ENCODE data around the gene IGF1R.

The IGF1R gene

DNA sequence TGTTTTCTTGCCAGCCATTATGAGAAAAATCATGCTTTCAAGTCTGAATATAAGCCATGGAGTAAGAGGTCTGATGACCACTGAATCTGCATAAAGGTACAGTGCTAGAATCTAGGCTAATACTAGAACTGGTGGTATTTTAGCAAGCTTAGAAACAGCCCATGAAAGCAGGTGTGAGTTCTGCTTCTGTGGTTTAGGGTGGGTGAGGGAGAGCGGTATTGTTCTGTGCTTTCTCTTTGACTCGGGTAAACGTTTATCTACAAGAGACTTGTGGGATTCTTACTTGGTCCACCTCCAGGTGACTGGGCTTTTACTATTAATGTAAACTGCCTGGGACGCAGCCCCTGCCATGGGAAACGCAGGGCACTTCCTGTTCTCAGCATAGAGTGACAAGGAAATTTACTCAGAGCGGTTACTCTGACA is 304.1 kb downstream of the IGF1R start:
- H3K9me3 ChIP-seq (ENCODE audit: low read length), result no peaks in the 10 kb centered on the region
- H3K27me3 ChIP-seq (ENCODE audit: insufficient read depth, low read length), result no peaks in the 10 kb centered on the region
- H2AFZ ChIP-seq (ENCODE audit: low read depth, low read length), result no peak overlapping the region
- H3K36me3 ChIP-seq (ENCODE audit: insufficient read depth, low read length), result peaks cover 89% of the 10 kb centered on the region
- H3K4me1 ChIP-seq (ENCODE audit: insufficient read depth, low read length), result no peaks in the 10 kb centered on the region
- no peak overlapping the region for H3K4me3 ChIP-seq (ENCODE audit: low read length)

DNA sequence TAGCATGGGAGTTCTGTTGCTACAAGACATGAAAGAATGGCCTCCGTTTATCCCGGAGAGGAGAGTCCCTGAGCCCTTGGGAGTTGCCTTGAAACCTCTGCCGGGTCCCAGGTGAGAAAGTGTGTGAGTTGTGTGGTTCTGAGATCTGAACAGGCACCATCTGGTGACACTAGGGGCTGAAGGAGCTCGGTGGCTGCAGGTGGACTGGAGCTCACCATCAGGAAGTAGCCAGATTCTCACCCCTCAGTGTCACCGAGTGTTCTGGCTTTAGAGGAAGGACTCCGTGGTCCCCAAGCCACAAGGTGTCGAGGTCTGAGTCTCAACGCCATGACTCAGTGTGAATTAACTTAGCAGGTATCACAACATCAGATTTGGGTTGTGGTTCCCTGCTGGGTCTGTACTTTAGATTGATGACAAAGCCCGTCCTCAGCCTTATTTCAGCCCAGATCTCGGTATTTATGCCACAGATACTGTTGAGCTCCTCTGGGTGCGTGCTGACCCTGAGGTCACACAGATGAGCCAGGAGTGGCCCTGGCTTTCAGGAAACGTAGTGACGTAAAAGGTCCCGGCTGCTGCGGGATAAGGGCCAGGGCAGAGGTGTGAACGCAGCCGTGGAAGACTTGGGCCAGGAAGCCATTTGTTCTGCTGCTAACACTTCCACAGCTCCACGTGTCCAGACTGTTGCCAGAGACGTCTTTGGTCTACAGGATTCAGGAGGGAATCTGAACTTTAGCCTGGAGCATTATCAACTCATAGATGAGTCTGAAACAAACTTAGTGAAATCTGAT is 304.9 kb downstream of the IGF1R start:
- peaks cover 90% of the 10 kb centered on the region for H3K36me3 ChIP-seq (ENCODE audit: insufficient read depth, low read length)
- H3K4me1 ChIP-seq (ENCODE audit: insufficient read depth, low read length), result no peaks in the 10 kb centered on the region

DNA sequence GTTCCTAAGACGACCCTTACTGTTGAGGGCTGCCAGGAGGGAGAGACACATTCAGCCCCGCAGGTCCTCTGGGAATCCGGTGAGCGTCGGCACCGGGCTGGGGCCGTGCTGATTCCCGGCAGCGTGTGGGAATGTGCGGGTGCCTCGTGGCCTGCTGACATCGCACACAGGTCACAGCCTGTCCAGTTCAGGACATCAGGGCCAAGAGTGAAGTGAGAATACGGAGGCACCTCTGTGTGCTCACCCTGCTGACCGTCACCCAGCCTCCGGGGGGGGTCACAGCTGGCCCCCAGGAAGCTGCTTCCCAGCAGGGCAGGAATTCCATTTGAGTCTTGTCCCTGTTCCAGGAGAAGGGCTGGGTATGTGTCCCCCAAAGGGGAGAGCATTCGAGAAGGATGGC is 305.6 kb downstream of the IGF1R start:
- peaks cover 89% of the 10 kb centered on the region for H3K36me3 ChIP-seq (ENCODE audit: insufficient read depth, low read length)
- H3K9me3 ChIP-seq (ENCODE audit: low read length), result no peaks in the 10 kb centered on the region
- no peak overlapping the region for H2AFZ ChIP-seq (ENCODE audit: low read depth, low read length)
- H3K4me1 ChIP-seq (ENCODE audit: insufficient read depth, low read length), result no peaks in the 10 kb centered on the region
- no peak overlapping the region for H3K4me3 ChIP-seq (ENCODE audit: low read length)
- H3K27me3 ChIP-seq (ENCODE audit: insufficient read depth, low read length), result no peaks in the 10 kb centered on the region

More for the DNA sequence above, 304.9 kb downstream of the IGF1R start:
- no peaks in the 10 kb centered on the region for H3K9me3 ChIP-seq (ENCODE audit: low read length)
- no peak overlapping the region for H2AFZ ChIP-seq (ENCODE audit: low read depth, low read length)
- no peaks in the 10 kb centered on the region for H3K27me3 ChIP-seq (ENCODE audit: insufficient read depth, low read length)
- H3K4me3 ChIP-seq (ENCODE audit: low read length), result no peak overlapping the region

DNA sequence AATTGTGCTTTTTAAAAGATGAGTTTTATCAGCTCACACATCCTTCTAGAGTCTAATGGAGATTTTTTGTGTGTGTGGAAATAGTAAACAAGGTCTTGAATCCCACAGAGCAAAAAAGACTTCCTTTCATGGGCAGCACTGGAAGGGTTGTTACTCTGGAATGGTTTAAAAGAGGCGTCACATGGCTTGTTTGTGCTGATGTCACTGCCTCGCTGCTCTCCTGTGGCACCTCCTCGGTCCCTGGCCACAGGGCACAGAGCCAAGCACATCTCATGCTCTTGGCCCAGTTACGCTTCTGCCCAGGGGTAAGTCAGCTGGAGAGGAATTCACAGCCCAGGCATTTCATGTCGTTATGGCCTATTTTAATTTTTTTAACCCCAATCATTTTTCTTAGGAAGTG is 306.1 kb downstream of the IGF1R start:
- Histone ChIP-seq H2AFZ (ENCODE audit: low read depth, low read length) (no peak overlapping the region), H3K36me3 (ENCODE audit: insufficient read depth, low read length) (peaks cover 92% of the 10 kb centered on the region), H3K4me1 (ENCODE audit: insufficient read depth, low read length) (no peaks in the 10 kb centered on the region), H3K4me3 (ENCODE audit: low read length) (no peak overlapping the region), H3K9me3 (ENCODE audit: low read length) (peaks cover 3% of the 10 kb centered on the region), H3K27me3 (ENCODE audit: insufficient read depth, low read length) (no peaks in the 10 kb centered on the region)

DNA sequence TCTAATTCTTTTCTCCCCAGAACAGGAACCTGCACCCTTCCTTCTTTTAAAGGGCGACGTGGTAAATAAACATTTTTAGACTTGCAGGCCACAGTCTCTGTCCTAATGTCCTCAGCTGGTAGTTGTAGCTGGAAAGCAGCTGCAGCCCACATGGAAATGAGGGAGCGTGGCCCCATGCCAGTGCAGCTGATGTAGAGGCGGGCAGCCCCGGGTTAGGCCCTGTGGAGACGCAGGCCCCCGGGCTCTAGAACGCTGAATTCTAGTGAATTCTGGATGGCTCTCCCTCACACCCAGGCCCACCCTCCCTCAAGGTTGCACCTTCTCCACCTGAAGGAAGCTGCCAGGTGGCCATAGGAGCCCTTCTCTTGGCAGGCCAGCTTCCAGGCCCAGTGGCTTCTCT is 307.0 kb downstream of the IGF1R start:
- H3K36me3 ChIP-seq (ENCODE audit: insufficient read depth, low read length), result peaks cover 91% of the 10 kb centered on the region
- peaks cover 5% of the 10 kb centered on the region for H3K9me3 ChIP-seq (ENCODE audit: low read length)

DNA sequence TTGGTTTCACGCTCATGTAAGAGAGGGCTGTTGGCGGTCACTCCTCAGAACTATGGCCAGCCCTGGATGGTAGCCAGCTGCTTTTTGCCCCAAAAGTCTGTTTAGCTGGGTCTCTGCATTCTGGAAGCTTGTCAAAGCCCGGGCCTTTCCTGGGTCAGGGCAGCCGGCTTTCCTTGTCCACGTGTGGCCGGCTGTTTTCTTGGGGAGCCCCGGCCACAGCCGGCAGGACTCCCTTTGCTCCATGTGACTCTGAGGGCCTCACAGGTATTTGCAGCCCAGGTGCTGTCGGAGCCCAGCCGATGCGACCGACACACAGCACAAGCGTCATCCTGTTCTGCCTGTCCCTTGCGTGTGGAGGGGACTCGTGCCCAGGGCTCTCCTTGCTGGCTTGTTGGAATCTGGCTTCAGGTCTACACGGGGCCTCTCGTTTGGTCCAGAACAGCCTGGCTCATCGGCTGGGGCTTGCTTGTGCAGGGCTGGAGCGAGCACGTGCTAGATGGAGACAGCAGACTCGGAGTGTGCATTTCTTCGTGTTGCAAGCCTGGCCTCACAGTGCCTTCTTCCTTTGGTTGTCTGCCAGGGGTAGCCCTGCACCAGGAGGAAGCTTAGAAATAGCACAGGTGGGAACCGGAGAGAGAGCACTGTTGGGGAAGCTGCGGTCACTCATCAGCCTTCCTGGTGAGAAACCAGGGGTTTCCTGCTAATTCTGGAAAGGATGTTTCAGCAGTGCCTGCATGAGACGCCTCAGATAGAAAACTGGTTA is 307.8 kb downstream of the IGF1R start:
- Histone ChIP-seq H3K36me3 (ENCODE audit: insufficient read depth, low read length) (peaks cover 91% of the 10 kb centered on the region), H3K27me3 (ENCODE audit: insufficient read depth, low read length) (no peaks in the 10 kb centered on the region), H3K4me3 (ENCODE audit: low read length) (no peak overlapping the region), H3K4me1 (ENCODE audit: insufficient read depth, low read length) (no peaks in the 10 kb centered on the region), H3K9me3 (ENCODE audit: low read length) (peaks cover 12% of the 10 kb centered on the region), H2AFZ (ENCODE audit: low read depth, low read length) (no peak overlapping the region)

More for the DNA sequence above, 307.0 kb downstream of the IGF1R start:
- H3K4me3 ChIP-seq (ENCODE audit: low read length), result no peak overlapping the region
- no peaks in the 10 kb centered on the region for H3K27me3 ChIP-seq (ENCODE audit: insufficient read depth, low read length)
- H3K4me1 ChIP-seq (ENCODE audit: insufficient read depth, low read length), result no peaks in the 10 kb centered on the region
- no peak overlapping the region for H2AFZ ChIP-seq (ENCODE audit: low read depth, low read length)

DNA sequence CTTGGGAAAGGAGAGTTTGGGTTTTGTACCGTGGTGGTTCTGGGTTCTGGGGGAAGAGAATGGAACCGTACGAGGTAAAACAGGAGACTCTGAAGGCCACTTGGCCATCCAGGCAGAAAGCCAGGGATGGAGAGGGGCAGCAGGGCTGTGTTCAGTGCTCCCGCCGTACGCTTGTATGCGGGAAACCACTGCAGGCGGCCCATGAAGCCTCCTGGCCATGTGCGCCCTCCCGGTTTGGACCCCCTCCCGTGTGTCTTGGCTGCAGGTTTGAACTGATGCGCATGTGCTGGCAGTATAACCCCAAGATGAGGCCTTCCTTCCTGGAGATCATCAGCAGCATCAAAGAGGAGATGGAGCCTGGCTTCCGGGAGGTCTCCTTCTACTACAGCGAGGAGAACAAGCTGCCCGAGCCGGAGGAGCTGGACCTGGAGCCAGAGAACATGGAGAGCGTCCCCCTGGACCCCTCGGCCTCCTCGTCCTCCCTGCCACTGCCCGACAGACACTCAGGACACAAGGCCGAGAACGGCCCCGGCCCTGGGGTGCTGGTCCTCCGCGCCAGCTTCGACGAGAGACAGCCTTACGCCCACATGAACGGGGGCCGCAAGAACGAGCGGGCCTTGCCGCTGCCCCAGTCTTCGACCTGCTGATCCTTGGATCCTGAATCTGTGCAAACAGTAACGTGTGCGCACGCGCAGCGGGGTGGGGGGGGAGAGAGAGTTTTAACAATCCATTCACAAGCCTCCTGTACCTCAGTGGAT is 308.6 kb downstream of the IGF1R start:
- H2AFZ ChIP-seq (ENCODE audit: low read depth, low read length), result no peak overlapping the region
- no peaks in the 10 kb centered on the region for H3K27me3 ChIP-seq (ENCODE audit: insufficient read depth, low read length)
- no peak overlapping the region for H3K4me3 ChIP-seq (ENCODE audit: low read length)
- H3K4me1 ChIP-seq (ENCODE audit: insufficient read depth, low read length), result no peaks in the 10 kb centered on the region
- H3K9me3 ChIP-seq (ENCODE audit: low read length), result peaks cover 21% of the 10 kb centered on the region
- peaks cover 92% of the 10 kb centered on the region for H3K36me3 ChIP-seq (ENCODE audit: insufficient read depth, low read length)

DNA sequence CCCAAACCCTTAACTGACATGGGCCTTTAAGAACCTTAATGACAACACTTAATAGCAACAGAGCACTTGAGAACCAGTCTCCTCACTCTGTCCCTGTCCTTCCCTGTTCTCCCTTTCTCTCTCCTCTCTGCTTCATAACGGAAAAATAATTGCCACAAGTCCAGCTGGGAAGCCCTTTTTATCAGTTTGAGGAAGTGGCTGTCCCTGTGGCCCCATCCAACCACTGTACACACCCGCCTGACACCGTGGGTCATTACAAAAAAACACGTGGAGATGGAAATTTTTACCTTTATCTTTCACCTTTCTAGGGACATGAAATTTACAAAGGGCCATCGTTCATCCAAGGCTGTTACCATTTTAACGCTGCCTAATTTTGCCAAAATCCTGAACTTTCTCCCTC is 309.3 kb downstream of the IGF1R start:
- H3K4me3 ChIP-seq (ENCODE audit: low read length), result no peak overlapping the region
- peaks cover 94% of the 10 kb centered on the region for H3K36me3 ChIP-seq (ENCODE audit: insufficient read depth, low read length)
- H3K27me3 ChIP-seq (ENCODE audit: insufficient read depth, low read length), result no peaks in the 10 kb centered on the region
- H3K4me1 ChIP-seq (ENCODE audit: insufficient read depth, low read length), result no peaks in the 10 kb centered on the region
- H2AFZ ChIP-seq (ENCODE audit: low read depth, low read length), result no peak overlapping the region
- peaks cover 27% of the 10 kb centered on the region for H3K9me3 ChIP-seq (ENCODE audit: low read length)

DNA sequence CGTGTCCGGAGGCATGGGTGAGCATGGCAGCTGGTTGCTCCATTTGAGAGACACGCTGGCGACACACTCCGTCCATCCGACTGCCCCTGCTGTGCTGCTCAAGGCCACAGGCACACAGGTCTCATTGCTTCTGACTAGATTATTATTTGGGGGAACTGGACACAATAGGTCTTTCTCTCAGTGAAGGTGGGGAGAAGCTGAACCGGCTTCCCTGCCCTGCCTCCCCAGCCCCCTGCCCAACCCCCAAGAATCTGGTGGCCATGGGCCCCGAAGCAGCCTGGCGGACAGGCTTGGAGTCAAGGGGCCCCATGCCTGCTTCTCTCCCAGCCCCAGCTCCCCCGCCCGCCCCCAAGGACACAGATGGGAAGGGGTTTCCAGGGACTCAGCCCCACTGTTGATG is 309.7 kb downstream of the IGF1R start:
- Histone ChIP-seq H3K36me3 (ENCODE audit: insufficient read depth, low read length) (peaks cover 92% of the 10 kb centered on the region), H2AFZ (ENCODE audit: low read depth, low read length) (no peak overlapping the region), H3K4me3 (ENCODE audit: low read length) (no peak overlapping the region), H3K27me3 (ENCODE audit: insufficient read depth, low read length) (no peaks in the 10 kb centered on the region), H3K9me3 (ENCODE audit: low read length) (peaks cover 29% of the 10 kb centered on the region), H3K4me1 (ENCODE audit: insufficient read depth, low read length) (no peaks in the 10 kb centered on the region)

DNA sequence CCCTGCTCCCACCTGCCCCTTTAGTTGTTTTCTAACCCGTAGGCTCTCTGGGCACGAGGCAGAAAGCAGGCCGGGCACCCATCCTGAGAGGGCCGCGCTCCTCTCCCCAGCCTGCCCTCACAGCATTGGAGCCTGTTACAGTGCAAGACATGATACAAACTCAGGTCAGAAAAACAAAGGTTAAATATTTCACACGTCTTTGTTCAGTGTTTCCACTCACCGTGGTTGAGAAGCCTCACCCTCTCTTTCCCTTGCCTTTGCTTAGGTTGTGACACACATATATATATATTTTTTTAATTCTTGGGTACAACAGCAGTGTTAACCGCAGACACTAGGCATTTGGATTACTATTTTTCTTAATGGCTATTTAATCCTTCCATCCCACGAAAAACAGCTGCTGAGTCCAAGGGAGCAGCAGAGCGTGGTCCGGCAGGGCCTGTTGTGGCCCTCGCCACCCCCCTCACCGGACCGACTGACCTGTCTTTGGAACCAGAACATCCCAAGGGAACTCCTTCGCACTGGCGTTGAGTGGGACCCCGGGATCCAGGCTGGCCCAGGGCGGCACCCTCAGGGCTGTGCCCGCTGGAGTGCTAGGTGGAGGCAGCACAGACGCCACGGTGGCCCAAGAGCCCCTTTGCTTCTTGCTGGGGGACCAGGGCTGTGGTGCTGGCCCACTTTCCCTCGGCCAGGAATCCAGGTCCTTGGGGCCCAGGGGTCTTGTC is 310.7 kb downstream of the IGF1R start:
- no peaks in the 10 kb centered on the region for H3K27me3 ChIP-seq (ENCODE audit: insufficient read depth, low read length)
- peaks cover 32% of the 10 kb centered on the region for H3K9me3 ChIP-seq (ENCODE audit: low read length)
- no peak overlapping the region for H2AFZ ChIP-seq (ENCODE audit: low read depth, low read length)
- H3K36me3 ChIP-seq (ENCODE audit: insufficient read depth, low read length), result peaks cover 82% of the 10 kb centered on the region
- no peak overlapping the region for H3K4me3 ChIP-seq (ENCODE audit: low read length)
- no peaks in the 10 kb centered on the region for H3K4me1 ChIP-seq (ENCODE audit: insufficient read depth, low read length)

DNA sequence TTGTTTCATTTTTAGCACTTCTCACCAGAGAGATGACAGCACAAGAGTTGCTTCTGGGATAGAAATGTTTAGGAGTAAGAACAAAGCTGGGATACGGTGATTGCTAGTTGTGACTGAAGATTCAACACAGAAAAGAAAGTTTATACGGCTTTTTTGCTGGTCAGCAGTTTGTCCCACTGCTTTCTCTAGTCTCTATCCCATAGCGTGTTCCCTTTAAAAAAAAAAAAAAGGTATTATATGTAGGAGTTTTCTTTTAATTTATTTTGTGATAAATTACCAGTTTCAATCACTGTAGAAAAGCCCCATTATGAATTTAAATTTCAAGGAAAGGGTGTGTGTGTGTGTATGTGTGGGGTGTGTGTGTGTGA is 311.3 kb downstream of the IGF1R start:
- H3K36me3 ChIP-seq (ENCODE audit: insufficient read depth, low read length), result peaks cover 79% of the 10 kb centered on the region
- H2AFZ ChIP-seq (ENCODE audit: low read depth, low read length), result no peak overlapping the region
- no peak overlapping the region for H3K4me3 ChIP-seq (ENCODE audit: low read length)
- H3K4me1 ChIP-seq (ENCODE audit: insufficient read depth, low read length), result no peaks in the 10 kb centered on the region
- H3K9me3 ChIP-seq (ENCODE audit: low read length), result peaks cover 32% of the 10 kb centered on the region
- H3K27me3 ChIP-seq (ENCODE audit: insufficient read depth, low read length), result no peaks in the 10 kb centered on the region

DNA sequence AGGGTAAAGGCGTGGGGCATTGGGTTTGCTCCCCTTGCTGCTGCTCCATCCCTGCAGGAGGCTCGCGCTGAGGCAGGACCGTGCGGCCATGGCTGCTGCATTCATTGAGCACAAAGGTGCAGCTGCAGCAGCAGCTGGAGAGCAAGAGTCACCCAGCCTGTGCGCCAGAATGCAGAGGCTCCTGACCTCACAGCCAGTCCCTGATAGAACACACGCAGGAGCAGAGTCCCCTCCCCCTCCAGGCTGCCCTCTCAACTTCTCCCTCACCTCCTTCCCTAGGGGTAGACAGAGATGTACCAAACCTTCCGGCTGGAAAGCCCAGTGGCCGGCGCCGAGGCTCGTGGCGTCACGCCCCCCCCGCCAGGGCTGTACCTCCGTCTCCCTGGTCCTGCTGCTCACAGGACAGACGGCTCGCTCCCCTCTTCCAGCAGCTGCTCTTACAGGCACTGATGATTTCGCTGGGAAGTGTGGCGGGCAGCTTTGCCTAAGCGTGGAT is 312.3 kb downstream of the IGF1R start:
- H3K36me3 ChIP-seq (ENCODE audit: insufficient read depth, low read length), result peaks cover 69% of the 10 kb centered on the region
- no peaks in the 10 kb centered on the region for H3K27me3 ChIP-seq (ENCODE audit: insufficient read depth, low read length)
- H3K4me1 ChIP-seq (ENCODE audit: insufficient read depth, low read length), result no peaks in the 10 kb centered on the region

More for the DNA sequence above, 312.3 kb downstream of the IGF1R start:
- peaks cover 32% of the 10 kb centered on the region for H3K9me3 ChIP-seq (ENCODE audit: low read length)
- no peak overlapping the region for H3K4me3 ChIP-seq (ENCODE audit: low read length)
- no peak overlapping the region for H2AFZ ChIP-seq (ENCODE audit: low read depth, low read length)
